Mesendoderm (in vitro differentiated cells): ENCODE results near the gene INSR.

Experiments used
- DNase-seq: peaks from one replicate; pipeline ENCODE4 v3.0.0; 2013
- H2AK5ac ChIP-seq: 2 replicates; pipeline ENCODE4 v1.6.1; 2013; ENCODE audit warnings: low read length, inconsistent platforms
- H2BK120ac ChIP-seq: 2 replicates; pipeline ENCODE4 v1.6.1; 2013; ENCODE audit warnings: low read depth, mild to moderate bottlenecking, low read length, moderate library complexity, mixed read lengths
- H2BK15ac ChIP-seq: replicated peaks from 2 replicates; pipeline ENCODE4 v1.6.1; 2013; ENCODE audit warnings: low read depth, mild to moderate bottlenecking, moderate library complexity
- H2BK5ac ChIP-seq: 2 replicates; pipeline ENCODE4 v1.6.1; 2013; ENCODE audit warnings: low read length, inconsistent platforms
- H3K18ac ChIP-seq: 2 replicates; pipeline ENCODE4 v1.6.1; 2013; ENCODE audit warnings: mild to moderate bottlenecking, low read length, mixed read lengths
- H3K23ac ChIP-seq: one replicate; pipeline ENCODE4 v1.6.1; 2013; ENCODE audit warnings: low read length
- H3K27ac ChIP-seq: 2 replicates; pipeline ENCODE4 v1.5.1; 2013; ENCODE audit warnings: low read depth, mild to moderate bottlenecking, inconsistent platforms, low read length, moderate library complexity
- H3K27me3 ChIP-seq: 2 replicates; pipeline ENCODE4 v1.6.1; 2013; ENCODE audit warnings: low read length, control low read depth, mild to moderate bottlenecking, inconsistent platforms; ENCODE audit not compliant: insufficient read depth, poor library complexity
- H3K36me3 ChIP-seq: 2 replicates; pipeline ENCODE4 v1.6.1; 2013; ENCODE audit warnings: low read length, inconsistent platforms; ENCODE audit not compliant: control insufficient read depth, insufficient read depth
- H3K4ac ChIP-seq: one replicate; pipeline ENCODE4 v1.6.1; 2013; ENCODE audit warnings: low read depth, mild to moderate bottlenecking, low read length, moderate library complexity
- H3K4me1 ChIP-seq: 2 replicates; pipeline ENCODE4 v1.6.1; 2013; ENCODE audit warnings: low read depth, low read length, inconsistent platforms; ENCODE audit not compliant: control insufficient read depth
- H3K4me2 ChIP-seq: 2 replicates; pipeline ENCODE4 v1.6.1; 2013; ENCODE audit warnings: low read length
- H3K4me3 ChIP-seq: 2 replicates; pipeline ENCODE4 v1.5.1; 2013; ENCODE audit warnings: mild to moderate bottlenecking, low read length
- H3K56ac ChIP-seq: one replicate; pipeline ENCODE4 v1.6.1; 2013; ENCODE audit warnings: low read length
- H3K79me1 ChIP-seq: 2 replicates; pipeline ENCODE4 v1.6.1; 2013; ENCODE audit warnings: low read length, inconsistent platforms
- H3K79me2 ChIP-seq: 2 replicates; pipeline ENCODE4 v1.6.1; 2013; ENCODE audit warnings: mild to moderate bottlenecking, low read length; ENCODE audit not compliant: control insufficient read depth, insufficient read depth
- H3K9ac ChIP-seq: 2 replicates; pipeline ENCODE4 v1.6.1; 2013; ENCODE audit warnings: low read length, inconsistent platforms
- H4K5ac ChIP-seq: one replicate; pipeline ENCODE4 v1.6.1; 2013; ENCODE audit warnings: low read length
- H4K8ac ChIP-seq: one replicate; pipeline ENCODE4 v1.6.1; 2013; ENCODE audit warnings: low read depth, mild to moderate bottlenecking, control low read depth, low read length, moderate library complexity
- WGBS: extraction: QIAGEN DNeasy Blood & Tissue Kit; methylation state at CpG from one replicate; pipeline ENCODE4 v1.1.7; 2013; ENCODE audit warnings: low lambda C conversion rate, missing lambda C conversion rate; ENCODE audit not compliant: insufficient coverage; ENCODE audit errors: extremely low coverage; 5-methylcytosine and 5-hydroxymethylcytosine counted together

Gene INSR

DNA sequence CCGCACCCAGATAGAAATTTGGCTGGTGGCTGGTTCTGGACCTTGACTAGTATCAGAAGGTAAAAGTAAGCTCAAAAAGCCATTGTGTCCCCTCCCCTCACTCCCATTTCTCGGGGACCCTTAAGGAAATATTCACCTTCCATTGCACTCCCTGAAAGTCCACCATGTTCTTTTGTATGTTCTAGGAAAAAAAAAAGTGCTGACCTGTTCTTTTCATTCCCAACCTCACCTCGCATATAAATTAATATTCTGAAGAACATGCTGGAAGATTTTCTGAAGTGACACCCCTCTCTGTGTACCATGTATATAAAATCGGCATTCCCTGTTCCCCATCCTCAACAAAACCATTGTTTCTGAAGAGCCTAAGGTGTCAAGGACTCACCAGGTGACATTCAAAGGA is 181.5 kb downstream of the INSR start:
- Histone ChIP-seq H3K36me3 (no peaks in the 10 kb centered on the region), H3K79me1 (no peaks in the 10 kb centered on the region), H3K4me1 (no peaks in the 10 kb centered on the region), H3K27me3 (no peaks in the 10 kb centered on the region), H3K4ac (no peak overlapping the region), H2BK15ac (no peak overlapping the region), H2BK5ac (no peak overlapping the region), H3K79me2 (no peaks in the 10 kb centered on the region), H2AK5ac (no peak overlapping the region), H3K27ac (no peak overlapping the region), H3K4me2 (no peak overlapping the region), H4K5ac (no peak overlapping the region), H4K8ac (no peak overlapping the region), H3K23ac (no peak overlapping the region), H3K4me3 (no peak overlapping the region), H3K18ac (no peak overlapping the region), H3K56ac (no peak overlapping the region), H3K9ac (no peak overlapping the region), H2BK120ac (no peak overlapping the region)
- no peak for DNase-seq
- no CpG with 5 or more reads among the region's 4 CpGs for WGBS

DNA sequence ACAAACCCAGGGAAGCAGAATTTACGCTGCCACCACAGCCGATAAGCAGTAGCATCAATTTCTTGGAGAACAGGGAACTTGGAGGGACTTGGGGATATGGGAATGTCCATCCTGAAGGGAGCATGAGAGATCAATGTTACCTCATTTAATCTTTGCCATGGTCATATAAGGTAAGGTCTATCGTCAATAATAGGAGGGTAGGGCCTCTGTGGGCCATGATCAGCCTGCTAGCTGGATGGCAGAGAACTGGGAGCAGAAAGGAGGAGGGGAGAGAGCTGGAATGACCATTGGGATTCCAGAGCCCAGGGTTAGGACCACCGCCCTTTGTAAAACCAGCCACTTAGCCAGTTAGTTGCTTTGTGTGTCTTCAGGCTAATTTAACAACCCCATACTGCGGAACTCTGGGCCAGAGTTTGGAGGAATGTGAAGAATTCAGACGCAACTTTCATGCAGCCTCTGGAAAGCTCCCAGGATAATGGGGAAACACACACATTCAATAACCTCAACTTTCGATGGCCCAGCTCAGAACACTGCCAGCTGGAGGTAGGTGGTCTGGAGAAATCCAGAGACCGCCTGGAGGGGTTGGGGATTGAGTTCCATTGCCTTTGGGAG is 184.4 kb downstream of the INSR start:
- Histone ChIP-seq H3K4me2 (no peak overlapping the region), H2BK5ac (no peak overlapping the region), H3K4me1 (no peaks in the 10 kb centered on the region), H3K4ac (no peak overlapping the region), H4K5ac (no peak overlapping the region), H3K18ac (no peak overlapping the region), H2AK5ac (no peak overlapping the region), H3K79me1 (no peaks in the 10 kb centered on the region), H3K56ac (no peak overlapping the region), H3K4me3 (no peak overlapping the region), H3K9ac (no peak overlapping the region), H3K79me2 (no peaks in the 10 kb centered on the region), H4K8ac (no peak overlapping the region), H3K27ac (no peak overlapping the region), H3K36me3 (no peaks in the 10 kb centered on the region), H2BK15ac (no peak overlapping the region), H3K23ac (no peak overlapping the region), H2BK120ac (no peak overlapping the region), H3K27me3 (no peaks in the 10 kb centered on the region)
- DNase-seq, result peak; percentile 78
- no CpG with 5 or more reads among the region's 8 CpGs for WGBS

DNA sequence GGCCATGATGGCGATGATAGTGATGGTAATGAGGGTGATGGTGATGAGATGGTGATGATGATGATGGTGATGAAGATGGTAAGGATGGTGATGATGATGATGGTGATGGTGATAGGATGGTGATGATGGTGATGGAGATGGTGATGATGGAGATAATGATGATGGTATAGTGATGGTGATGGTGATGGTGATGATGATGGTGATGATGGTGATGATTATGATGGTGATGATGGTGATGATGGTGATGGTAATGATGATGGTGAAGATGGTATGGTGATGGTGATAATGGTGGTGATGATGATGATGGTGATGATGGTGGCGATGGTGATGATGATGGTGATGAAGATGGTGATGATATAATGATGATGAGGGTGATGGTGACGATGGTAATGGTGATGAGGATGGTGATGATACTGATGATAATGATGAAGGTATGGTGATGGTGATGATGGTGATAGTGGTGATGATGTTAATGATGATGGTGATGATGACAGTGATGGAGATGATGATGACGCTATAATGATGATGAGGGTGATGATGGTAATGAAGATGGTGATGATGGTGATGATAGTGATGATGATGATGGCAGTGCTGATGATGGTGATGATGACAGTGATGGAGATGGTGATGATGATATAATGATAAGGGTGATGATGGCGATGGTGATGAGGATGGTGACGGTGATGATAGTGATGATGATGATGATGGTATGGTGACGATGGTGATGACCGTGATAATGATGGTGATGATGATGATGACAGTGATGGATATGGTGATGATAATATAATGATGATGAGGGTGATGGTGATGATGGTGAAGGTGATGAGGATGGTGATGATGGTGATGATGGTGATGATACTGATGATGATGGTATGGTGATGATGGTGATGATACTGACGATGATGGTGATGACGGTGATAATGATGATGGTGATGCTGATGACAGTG is 187.2 kb downstream of the INSR start:
- Histone ChIP-seq H3K18ac (no peak overlapping the region), H2BK120ac (no peak overlapping the region), H2AK5ac (no peak overlapping the region), H3K4ac (no peak overlapping the region), H3K4me1 (no peaks in the 10 kb centered on the region), H3K27ac (no peak overlapping the region), H3K4me2 (no peak overlapping the region), H3K9ac (no peak overlapping the region), H3K79me2 (no peaks in the 10 kb centered on the region), H3K79me1 (no peaks in the 10 kb centered on the region), H3K56ac (no peak overlapping the region), H3K4me3 (no peak overlapping the region), H4K8ac (no peak overlapping the region), H2BK15ac (no peak overlapping the region), H3K27me3 (no peaks in the 10 kb centered on the region), H3K36me3 (no peaks in the 10 kb centered on the region), H2BK5ac (no peak overlapping the region), H3K23ac (no peak overlapping the region), H4K5ac (no peak overlapping the region)
- 100% methylated on average over 5 of the region's 10 CpGs for WGBS
- no peak for DNase-seq

DNA sequence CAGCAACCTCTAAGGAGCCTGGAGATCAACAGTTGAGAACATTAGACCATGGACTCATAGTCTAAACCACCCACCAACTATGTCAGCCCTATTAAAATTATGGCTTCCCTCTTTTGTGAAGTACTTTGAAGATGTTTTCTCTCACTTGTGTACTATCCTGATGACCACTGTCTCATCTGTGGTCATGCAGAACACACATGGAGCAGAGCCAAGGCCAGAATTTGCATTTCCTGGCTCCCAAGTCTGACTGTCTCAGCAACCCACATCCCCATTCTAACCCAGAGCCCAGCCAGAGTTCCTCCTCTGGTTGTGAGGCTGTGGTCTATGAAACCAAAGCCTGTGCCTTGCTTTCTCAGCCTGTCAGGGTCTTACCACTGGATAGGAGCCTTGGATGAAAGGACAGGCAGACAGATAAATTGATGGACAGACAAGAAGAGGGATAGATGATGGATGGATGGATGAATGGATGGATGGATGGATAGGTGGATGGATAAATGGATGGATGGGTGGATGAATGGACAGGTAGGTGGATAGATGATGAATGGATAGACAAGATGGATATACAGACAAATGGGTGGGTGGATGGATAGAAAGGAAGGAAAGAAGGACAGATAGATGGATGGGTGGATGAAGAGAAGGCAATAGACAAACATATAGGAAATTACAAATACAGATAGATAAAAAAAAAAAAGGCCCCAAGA is 189.3 kb downstream of the INSR start:
- Histone ChIP-seq H3K27ac (no peak overlapping the region), H3K18ac (no peak overlapping the region)

DNA sequence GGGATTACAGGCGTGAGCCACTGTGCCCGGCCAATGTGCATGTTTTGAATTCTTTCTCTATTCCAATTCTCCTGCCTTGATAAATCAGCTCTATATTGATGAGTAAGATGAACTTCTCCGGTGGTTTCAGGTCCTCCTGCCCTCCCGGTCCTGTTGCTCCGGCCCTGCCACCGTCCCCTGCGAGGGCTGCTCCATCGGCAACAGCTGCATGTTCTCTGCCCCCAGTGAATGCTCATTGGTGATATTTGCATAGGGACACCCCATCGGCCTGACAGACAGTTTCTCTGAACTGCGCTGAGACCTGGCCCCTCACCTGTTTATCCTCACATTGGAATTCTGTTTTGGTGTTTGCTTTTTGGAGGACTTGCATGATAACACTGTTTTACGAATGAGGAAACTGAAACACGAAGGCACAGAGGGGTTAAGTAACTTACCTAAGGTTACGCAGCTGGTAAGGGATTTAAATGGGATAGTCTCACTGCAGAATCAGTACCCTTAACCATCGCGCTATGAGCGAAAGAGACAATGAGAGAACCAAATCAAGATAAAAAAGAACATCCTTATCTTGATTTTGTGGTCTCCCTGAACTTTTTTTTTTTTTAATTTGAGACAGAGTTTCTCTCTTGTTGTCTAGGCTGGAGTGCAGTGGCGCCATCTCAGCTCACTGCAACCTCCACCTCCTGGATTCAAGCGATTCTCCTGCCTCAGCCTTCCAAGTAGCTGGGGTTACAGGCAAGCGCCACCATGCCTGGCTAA is 192.5 kb downstream of the INSR start:
- H2AK5ac ChIP-seq, result no peak overlapping the region
- no peak overlapping the region for H3K4me2 ChIP-seq
- H3K4ac ChIP-seq, result no peak overlapping the region
- no peak overlapping the region for H3K4me3 ChIP-seq
- H3K56ac ChIP-seq, result no peak overlapping the region
- no peak overlapping the region for H3K27ac ChIP-seq
- no peak for DNase-seq
- H3K27me3 ChIP-seq, result no peaks in the 10 kb centered on the region
- WGBS, result no CpG with 5 or more reads among the region's 19 CpGs
- no peak overlapping the region for H3K23ac ChIP-seq
- H4K8ac ChIP-seq, result no peak overlapping the region
- H2BK5ac ChIP-seq, result no peak overlapping the region
- no peaks in the 10 kb centered on the region for H3K36me3 ChIP-seq
- H3K18ac ChIP-seq, result no peak overlapping the region
- H2BK15ac ChIP-seq, result no peak overlapping the region
- H3K79me1 ChIP-seq, result no peaks in the 10 kb centered on the region
- H2BK120ac ChIP-seq, result no peak overlapping the region
- no peaks in the 10 kb centered on the region for H3K4me1 ChIP-seq
- no peak overlapping the region for H3K9ac ChIP-seq
- no peak overlapping the region for H4K5ac ChIP-seq
- no peaks in the 10 kb centered on the region for H3K79me2 ChIP-seq

More for the DNA sequence above, 189.3 kb downstream of the INSR start:
- Histone ChIP-seq H3K9ac (no peak overlapping the region), H2BK5ac (no peak overlapping the region), H3K79me2 (no peaks in the 10 kb centered on the region), H3K36me3 (no peaks in the 10 kb centered on the region), H3K4me3 (no peak overlapping the region), H4K5ac (no peak overlapping the region), H3K27me3 (no peaks in the 10 kb centered on the region), H3K79me1 (no peaks in the 10 kb centered on the region), H3K23ac (no peak overlapping the region), H3K4me2 (no peak overlapping the region), H3K4me1 (no peaks in the 10 kb centered on the region), H3K56ac (no peak overlapping the region), H2AK5ac (no peak overlapping the region), H3K4ac (no peak overlapping the region), H4K8ac (no peak overlapping the region), H2BK15ac (no peak overlapping the region), H2BK120ac (no peak overlapping the region)
- DNase-seq, result no peak
